H1 (cell line): ENCODE results near the gene KLHL2. TPM values are rescaled to one million over a fixed set of nuclear protein-coding genes. Genes with fewer than 3 reads are reported as not detected.
"Not testable (repeated sequence)": the region's sequence is repeated elsewhere in the genome, so short reads cannot be mapped to it uniquely, and the experiment has no call there.

Experiments used
- CTCF ChIA-PET: fragments of 300-600 bp; sonication (Branson Sonifier 250); formaldehyde crosslinking; loops from one replicate; lab custom pipeline; 2021; ENCODE audit not compliant: partially characterized antibody; lab: Charles Lee
- POLR2A ChIA-PET: fragments of 300-600 bp; sonication (Branson Sonifier 250); formaldehyde crosslinking; loops from one replicate; lab custom pipeline; 2021; ENCODE audit warnings: inconsistent platforms; ENCODE audit not compliant: partially characterized antibody; lab: Charles Lee
- DNase-seq, 2 experiments: peaks; one replicate each; pipeline versions ENCODE4 v3.0.0 to v3.0.0-alpha.2; 2010 to 2022; ENCODE audit warnings: low spot score in 2 of 2, low read depth in 1 of 2, mixed read lengths in 1 of 2
- FAIRE-seq: peaks from 2 replicates; lab custom pipeline; 2011; peaks lifted over from hg19 to GRCh38; lab: Jason Lieb, UNC
- H2AFZ ChIP-seq: 2 replicates; pipeline ENCODE4 v1.8.1; 2012; ENCODE audit warnings: low read length, inconsistent platforms
- H2AK5ac ChIP-seq: 2 replicates; pipeline ENCODE4 v1.6.1; 2013; ENCODE audit warnings: low read depth, low read length
- H2BK120ac ChIP-seq: replicated peaks from 2 replicates; pipeline ENCODE3; 2013; ENCODE audit warnings: low read depth, low read length, inconsistent platforms
- H2BK12ac ChIP-seq: 2 replicates; pipeline ENCODE4 v1.6.1; 2013; ENCODE audit warnings: low read depth, low read length
- H2BK15ac ChIP-seq: 2 replicates; pipeline ENCODE4 v1.6.1; 2013; ENCODE audit warnings: low read length
- H2BK20ac ChIP-seq: 2 replicates; pipeline ENCODE4 v1.6.1; 2013; ENCODE audit warnings: low read length
- H2BK5ac ChIP-seq: 2 replicates; pipeline ENCODE4 v1.6.1; 2013; ENCODE audit warnings: low read depth, low read length
- H3K14ac ChIP-seq: 2 replicates; pipeline ENCODE4 v1.6.1; 2013; ENCODE audit warnings: inconsistent platforms; ENCODE audit not compliant: insufficient read length
- H3K18ac ChIP-seq: 2 replicates; pipeline ENCODE4 v1.6.1; 2013; ENCODE audit warnings: low read length; ENCODE audit errors: extremely low read depth
- H3K23ac ChIP-seq: 2 replicates; pipeline ENCODE4 v1.6.1; 2013; ENCODE audit warnings: inconsistent platforms; ENCODE audit not compliant: insufficient read length
- H3K23me2 ChIP-seq: 2 replicates; pipeline ENCODE4 v1.6.1; 2013; ENCODE audit warnings: low read depth, low read length
- H3K27ac ChIP-seq: 2 replicates; pipeline ENCODE4 v1.6.1; 2011; ENCODE audit warnings: low read depth, low read length, inconsistent platforms
- H3K27me3 ChIP-seq, 4 experiments: replicated peaks in 1 of 4; 1 replicate in 1 of 4; 2 replicates in 3 of 4; pipeline versions ENCODE4 v1.6.1 to v1.8.1; 2011 to 2013; ENCODE audit warnings: low read length in 3 of 4, mild to moderate bottlenecking in 3 of 4, inconsistent platforms in 2 of 4, mixed read lengths in 2 of 4, moderate library complexity in 1 of 4; ENCODE audit not compliant: control insufficient read depth in 3 of 4, insufficient read depth in 3 of 4; ENCODE audit errors: extremely low read depth in 1 of 4
- H3K36me3 ChIP-seq, 4 experiments: 2 replicates each; pipeline versions ENCODE4 v1.6.1 to v1.8.1; 2011 to 2013; ENCODE audit warnings: mild to moderate bottlenecking in 4 of 4, low read length in 3 of 4, moderate library complexity in 2 of 4, control low read depth in 1 of 4, inconsistent platforms in 1 of 4; ENCODE audit not compliant: insufficient read depth in 4 of 4, control insufficient read depth in 2 of 4
- H3K4ac ChIP-seq: replicated peaks from 2 replicates; pipeline ENCODE3; 2013; ENCODE audit warnings: low read length, low read depth, mixed read lengths, inconsistent platforms; ENCODE audit not compliant: insufficient read length
- H3K4me1 ChIP-seq, 4 experiments: replicated peaks in 1 of 4; 1 replicate in 1 of 4; 2 replicates in 3 of 4; pipeline versions ENCODE4 v1.6.1 to v1.8.1; 2011 to 2013; ENCODE audit warnings: low read length in 3 of 4, inconsistent platforms in 2 of 4, mixed read lengths in 1 of 4; ENCODE audit not compliant: insufficient read depth in 4 of 4, control insufficient read depth in 3 of 4
- H3K4me2 ChIP-seq, 2 experiments: 2 replicates each; pipeline versions ENCODE4 v1.6.1 to v1.8.1; 2011 to 2013; ENCODE audit warnings: low read depth in 2 of 2, low read length in 2 of 2, control low read depth in 1 of 2, inconsistent platforms in 1 of 2, mild to moderate bottlenecking in 1 of 2; ENCODE audit not compliant: insufficient read depth in 1 of 2
- H3K4me3 ChIP-seq, 4 experiments: fragments of 200-600, 300-600 bp in 1 of 4; sonication (generic), shearing (Covaris generic), sonication (Bioruptor Twin) in 1 of 4; 2 replicates each; pipeline versions ENCODE4 v1.5.1 to v1.8.1; 2011 to 2016; ENCODE audit warnings: low read length in 4 of 4, low read depth in 3 of 4, control low read depth in 2 of 4, inconsistent platforms in 2 of 4, mild to moderate bottlenecking in 2 of 4, mixed read lengths in 1 of 4, moderate library complexity in 1 of 4; ENCODE audit not compliant: insufficient read depth in 2 of 4; ENCODE audit errors: extremely low read depth in 1 of 4
- H3K56ac ChIP-seq: replicated peaks from 2 replicates; pipeline ENCODE3; 2013; ENCODE audit warnings: low read depth, mild to moderate bottlenecking, mixed read lengths, low read length, inconsistent platforms; ENCODE audit not compliant: insufficient read length
- H3K79me1 ChIP-seq: 2 replicates; pipeline ENCODE4 v1.6.1; 2013; ENCODE audit warnings: low read depth, low read length, control low read depth
- H3K79me2 ChIP-seq, 2 experiments: 2 replicates each; pipeline versions ENCODE4 v1.6.1 to v1.8.1; 2012 to 2013; ENCODE audit warnings: low read length in 2 of 2, mild to moderate bottlenecking in 2 of 2, inconsistent platforms in 1 of 2; ENCODE audit not compliant: insufficient read depth in 2 of 2, control insufficient read depth in 1 of 2
- H3K9ac ChIP-seq, 4 experiments: replicated peaks in 1 of 4; 1 replicate in 1 of 4; 2 replicates in 3 of 4; pipeline versions ENCODE4 v1.6.1 to v1.8.1; 2011 to 2013; ENCODE audit warnings: low read depth in 3 of 4, low read length in 3 of 4, control low read depth in 2 of 4, mild to moderate bottlenecking in 2 of 4, moderate library complexity in 2 of 4, inconsistent platforms in 1 of 4; ENCODE audit errors: extremely low read depth in 1 of 4
- H3K9me3 ChIP-seq, 2 experiments: 2 replicates each; pipeline versions ENCODE4 v1.6.1 to v1.8.1; 2012 to 2013; ENCODE audit warnings: mild to moderate bottlenecking in 2 of 2, moderate library complexity in 2 of 2, control low read depth in 1 of 2, inconsistent platforms in 1 of 2, low read depth in 1 of 2, low read length in 1 of 2, mixed read lengths in 1 of 2; ENCODE audit not compliant: insufficient read depth in 2 of 2
- H4K20me1 ChIP-seq, 2 experiments: replicated peaks in 1 of 2; 2 replicates each; pipeline versions ENCODE3 to v1.8.1; 2011 to 2013; ENCODE audit warnings: inconsistent platforms in 2 of 2, low read length in 2 of 2, mild to moderate bottlenecking in 1 of 2; ENCODE audit not compliant: insufficient read depth in 2 of 2, control insufficient read depth in 1 of 2
- H4K5ac ChIP-seq: 2 replicates; pipeline ENCODE4 v1.6.1; 2013; ENCODE audit warnings: low read length, low read depth, mixed read lengths, inconsistent platforms; ENCODE audit not compliant: insufficient read length
- H4K8ac ChIP-seq: 2 replicates; pipeline ENCODE4 v1.8.0; 2013; ENCODE audit warnings: mild to moderate bottlenecking, moderate library complexity, low read length, inconsistent platforms; ENCODE audit not compliant: insufficient read depth; ENCODE audit errors: extremely low read depth
- H4K91ac ChIP-seq: replicated peaks from 2 replicates; pipeline ENCODE3; 2013; ENCODE audit warnings: low read length, mixed read lengths, inconsistent platforms; ENCODE audit not compliant: insufficient read length
- WGBS, 2 experiments: shearing (Covaris generic) in 1 of 2; methylation state at CpG; one replicate each; pipeline versions ENCODE4 v1.1.6 to v1.1.7; 2013 to 2015; ENCODE audit warnings: low lambda C conversion rate in 2 of 2, mixed read lengths in 2 of 2, inconsistent platforms in 1 of 2, low coverage in 1 of 2, missing lambda C conversion rate in 1 of 2; ENCODE audit not compliant: insufficient replicate concordance in 2 of 2, insufficient coverage in 1 of 2, insufficient read length in 1 of 2; ENCODE audit errors: extremely low coverage in 1 of 2, missing lambda C conversion rate in 1 of 2; 5-methylcytosine and 5-hydroxymethylcytosine counted together
- polyA plus RNA-seq, 7 experiments: library from polyadenylated mRNA; depleted of rRNA in 3 of 7; stranded (reverse) in 5 of 7; unstranded in 2 of 7; fragments of >200 nt in 5 of 7; fragments of 200-250 nt in 2 of 7; gene quantifications; 1 replicate in 5 of 7; 2 replicates in 1 of 7; 4 replicates in 1 of 7; pipeline versions ENCODE4 v1.2.1 to v1.2.3, GENCODE V29; 2011 to 2013; ENCODE audit warnings: missing spikeins in 2 of 7, mixed read lengths in 2 of 7
- total RNA-seq: library from RNA; stranded (reverse); fragmentation: NEBNext Ultra II Directional; extraction: Animal tissue kit (Norgen Biotek cat#: 25700); gene quantifications from 2 replicates; pipeline ENCODE4 v1.2.1, GENCODE V29; 2021

KLHL2 gene
- total and polyA plus RNA-seq, 2 of the 8 experiments (the other 6 are each of a cell fraction or from before 2014, with no cell fraction given), result 5.2 to 12.0 TPM

DNA sequence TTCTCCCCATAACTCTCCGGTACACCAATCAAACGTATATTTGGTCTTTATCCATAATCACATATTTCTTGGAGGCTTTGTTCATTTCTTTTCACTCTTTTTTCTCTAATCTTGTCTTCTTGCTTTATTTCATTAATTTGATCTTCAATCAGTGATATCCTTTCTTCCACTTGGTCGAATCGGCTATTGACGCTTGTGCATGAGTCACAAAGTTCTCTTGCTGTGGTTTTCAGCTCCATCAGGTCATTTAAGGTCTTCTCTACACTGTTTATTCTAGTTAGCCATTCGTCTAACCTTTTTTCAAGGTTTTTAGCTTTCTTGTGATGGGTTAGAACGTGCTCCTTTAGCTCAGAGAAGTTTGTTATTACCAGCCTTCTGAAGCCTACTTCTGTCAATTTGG lies 62.6 kb downstream of the KLHL2 start:
- CTCF ChIA-PET, POLR2A ChIA-PET, DNase-seq, H2BK120ac ChIP-seq, H2BK20ac ChIP-seq, H3K79me1 ChIP-seq, H3K27ac ChIP-seq, H3K9me3 ChIP-seq, H4K5ac ChIP-seq, H3K4me2 ChIP-seq, FAIRE-seq, H3K18ac ChIP-seq, H2BK15ac ChIP-seq, H3K79me2 ChIP-seq, H3K27me3 ChIP-seq, H3K4me3 ChIP-seq, H2AFZ ChIP-seq, H2AK5ac ChIP-seq, H4K91ac ChIP-seq, H3K23ac ChIP-seq, H2BK12ac ChIP-seq, H3K9ac ChIP-seq, H2BK5ac ChIP-seq, H4K8ac ChIP-seq, H3K4me1 ChIP-seq, H4K20me1 ChIP-seq, H3K4ac ChIP-seq, H3K56ac ChIP-seq, H3K36me3 ChIP-seq, H3K14ac ChIP-seq, H3K23me2 ChIP-seq: not testable (repeated sequence)
- WGBS, 2 experiments, result 95% methylated on average over 7 of the region's 7 CpGs; no CpG with 5 or more reads in 1 of the 2 experiments

- POLR2A ChIA-PET, H3K4me1 ChIP-seq, H2BK15ac ChIP-seq, H4K20me1 ChIP-seq, H3K36me3 ChIP-seq, H2BK20ac ChIP-seq, H2BK5ac ChIP-seq, H3K4me3 ChIP-seq, DNase-seq, H2AFZ ChIP-seq, CTCF ChIA-PET, H3K4ac ChIP-seq, FAIRE-seq, H2BK120ac ChIP-seq, H3K4me2 ChIP-seq, H3K18ac ChIP-seq, H2BK12ac ChIP-seq, H4K5ac ChIP-seq, H3K27ac ChIP-seq, H3K9ac ChIP-seq, H3K23me2 ChIP-seq, H3K23ac ChIP-seq, H3K56ac ChIP-seq, H3K14ac ChIP-seq, H2AK5ac ChIP-seq, H3K27me3 ChIP-seq, H3K79me2 ChIP-seq, H3K79me1 ChIP-seq, H3K9me3 ChIP-seq, H4K91ac ChIP-seq, H4K8ac ChIP-seq: not testable (repeated sequence)
- 74% methylated on average over 2 of the region's 2 CpGs; no CpG with 5 or more reads in 1 of the 2 experiments for WGBS, 2 experiments
These were observed 66.1 kb downstream of the KLHL2 start for GRCh38 chr4:165273443-165273842.
